H9 (cell line): ENCODE measurements around the gene RNF145. TPM values are rescaled to one million over a fixed set of nuclear protein-coding genes. Genes with fewer than 3 reads are reported as not detected.

Source experiments
- DNase-seq: peaks from one replicate; pipeline ENCODE4 v3.0.0-alpha.2; 2017
- H2AFZ ChIP-seq: one replicate; pipeline ENCODE4 v1.6.1; 2013; ENCODE audit warnings: mild to moderate bottlenecking, low read length, control low read depth, moderate library complexity
- H2AK5ac ChIP-seq: 2 replicates; pipeline ENCODE4 v1.6.1; 2013; ENCODE audit warnings: low read length, control low read depth, mixed read lengths; ENCODE audit not compliant: insufficient read length
- H2BK120ac ChIP-seq: one replicate; pipeline ENCODE4 v1.6.1; 2013; ENCODE audit warnings: low read depth, mild to moderate bottlenecking, low read length, control low read depth, inconsistent platforms; ENCODE audit not compliant: poor library complexity, severe bottlenecking
- H2BK12ac ChIP-seq: 2 replicates; pipeline ENCODE4 v1.6.1; 2013; ENCODE audit warnings: low read length, control low read depth, mixed read lengths, low read depth; ENCODE audit not compliant: insufficient read length
- H2BK15ac ChIP-seq: 2 replicates; pipeline ENCODE4 v1.6.1; 2013; ENCODE audit warnings: low read depth, low read length, control low read depth
- H2BK20ac ChIP-seq: one replicate; pipeline ENCODE4 v1.6.1; 2013; ENCODE audit warnings: low read depth, mild to moderate bottlenecking, low read length, control low read depth, inconsistent platforms; ENCODE audit not compliant: poor library complexity, severe bottlenecking
- H2BK5ac ChIP-seq: 2 replicates; pipeline ENCODE4 v1.6.1; 2013; ENCODE audit warnings: low read length, control low read depth, mixed read lengths; ENCODE audit not compliant: insufficient read length
- H3K14ac ChIP-seq: 2 replicates; pipeline ENCODE4 v1.6.1; 2013; ENCODE audit warnings: low read length, control low read depth; ENCODE audit not compliant: insufficient read depth
- H3K18ac ChIP-seq: 2 replicates; pipeline ENCODE4 v1.6.1; 2013; ENCODE audit warnings: low read depth, mild to moderate bottlenecking, mixed read lengths, low read length, control low read depth; ENCODE audit not compliant: insufficient read length
- H3K23ac ChIP-seq: 2 replicates; pipeline ENCODE4 v1.6.1; 2013; ENCODE audit warnings: low read length, control low read depth, mixed read lengths, low read depth; ENCODE audit not compliant: insufficient read length
- H3K23me2 ChIP-seq: 2 replicates; pipeline ENCODE4 v1.6.1; 2013; ENCODE audit warnings: low read depth, mild to moderate bottlenecking, mixed read lengths, low read length, control low read depth; ENCODE audit not compliant: insufficient read length, poor library complexity, severe bottlenecking
- H3K27ac ChIP-seq: 2 replicates; pipeline ENCODE4 v1.5.1; 2013; ENCODE audit warnings: low read length, control low read depth, mixed read lengths, low read depth; ENCODE audit not compliant: insufficient read length
- H3K27me3 ChIP-seq: 2 replicates; pipeline ENCODE4 v1.6.1; 2013; ENCODE audit warnings: low read length, control low read depth, inconsistent platforms; ENCODE audit not compliant: insufficient read depth
- H3K4ac ChIP-seq: 2 replicates; pipeline ENCODE4 v1.6.1; 2013; ENCODE audit warnings: low read depth, mild to moderate bottlenecking, control low read depth, inconsistent platforms, low read length, moderate library complexity
- H3K4me1 ChIP-seq: 2 replicates; pipeline ENCODE4 v1.6.1; 2013; ENCODE audit warnings: low read length, control low read depth, inconsistent platforms; ENCODE audit not compliant: insufficient read depth
- H3K4me2 ChIP-seq: 2 replicates; pipeline ENCODE4 v1.6.1; 2013; ENCODE audit warnings: low read length, control low read depth, mixed read lengths; ENCODE audit not compliant: insufficient read length, insufficient read depth
- H3K56ac ChIP-seq: 2 replicates; pipeline ENCODE4 v1.6.1; 2013; ENCODE audit warnings: low read depth, mild to moderate bottlenecking, mixed read lengths, low read length, control low read depth; ENCODE audit not compliant: insufficient read length
- H3K79me1 ChIP-seq: 2 replicates; pipeline ENCODE4 v1.6.1; 2013; ENCODE audit warnings: low read depth, mild to moderate bottlenecking, moderate library complexity, low read length, control low read depth, inconsistent platforms; ENCODE audit not compliant: insufficient read depth, poor library complexity, severe bottlenecking
- H3K79me2 ChIP-seq: 2 replicates; pipeline ENCODE4 v1.6.1; 2013; ENCODE audit warnings: low read length, control low read depth, inconsistent platforms; ENCODE audit not compliant: insufficient read depth
- H3K9ac ChIP-seq: 2 replicates; pipeline ENCODE4 v1.6.1; 2013; ENCODE audit warnings: low read length, control low read depth, mixed read lengths; ENCODE audit not compliant: insufficient read length; ENCODE audit errors: extremely low read depth
- H3K9me3 ChIP-seq: one replicate; pipeline ENCODE4 v1.6.1; 2013; ENCODE audit warnings: low read depth, low read length, inconsistent platforms; ENCODE audit not compliant: control insufficient read depth
- H3T11ph ChIP-seq: one replicate; pipeline ENCODE4 v1.6.1; 2013; ENCODE audit warnings: mild to moderate bottlenecking, low read length, control low read depth, inconsistent platforms
- H4K20me1 ChIP-seq: one replicate; pipeline ENCODE4 v1.6.1; 2013; ENCODE audit not compliant: control insufficient read depth, insufficient read length, insufficient read depth
- H4K5ac ChIP-seq: 2 replicates; pipeline ENCODE4 v1.6.1; 2013; ENCODE audit warnings: low read depth, mild to moderate bottlenecking, mixed read lengths, low read length, control low read depth; ENCODE audit not compliant: insufficient read length
- H4K8ac ChIP-seq: replicated peaks from 2 replicates; pipeline ENCODE4 v1.6.1; 2013; ENCODE audit warnings: low read length, control low read depth, mixed read lengths, low read depth; ENCODE audit not compliant: insufficient read length
- H4K91ac ChIP-seq: 2 replicates; pipeline ENCODE4 v1.6.1; 2013; ENCODE audit warnings: low read depth, mild to moderate bottlenecking, moderate library complexity, mixed read lengths, low read length, control low read depth; ENCODE audit not compliant: insufficient read length
- H3K27ac Mint-ChIP-seq, 3 experiments: 2 replicates in 2 of 3; 3 replicates in 1 of 3; pipeline ENCODE4 v1.8.0; 2020 to 2021; ENCODE audit warnings: mixed read lengths in 3 of 3, mild to moderate bottlenecking in 1 of 3, moderate library complexity in 1 of 3
- H3K27me3 Mint-ChIP-seq: 2 replicates; pipeline ENCODE4 v1.8.0; 2021; ENCODE audit warnings: low read depth, mild to moderate bottlenecking, moderate library complexity, mixed read lengths
- H3K36me3 Mint-ChIP-seq, 3 experiments: 2 replicates in 2 of 3; 3 replicates in 1 of 3; pipeline ENCODE4 v1.8.0; 2020 to 2021; ENCODE audit warnings: low read depth in 3 of 3, mixed read lengths in 3 of 3; ENCODE audit not compliant: insufficient read depth in 1 of 3
- H3K4me1 Mint-ChIP-seq, 2 experiments: 2 replicates each; pipeline ENCODE4 v1.8.0; 2020; ENCODE audit warnings: mixed read lengths in 2 of 2
- H3K4me3 Mint-ChIP-seq, 2 experiments: 2 replicates in 1 of 2; 3 replicates in 1 of 2; pipeline ENCODE4 v1.8.0; 2020 to 2021; ENCODE audit warnings: mild to moderate bottlenecking in 2 of 2, mixed read lengths in 2 of 2, moderate library complexity in 1 of 2
- H3K9me3 Mint-ChIP-seq, 2 experiments: 2 replicates in 1 of 2; 3 replicates in 1 of 2; pipeline ENCODE4 v1.8.0; 2020; ENCODE audit warnings: mild to moderate bottlenecking in 2 of 2, mixed read lengths in 2 of 2, moderate library complexity in 1 of 2
- total RNA-seq: library from RNA; stranded (reverse); gene quantifications from 2 replicates; pipeline ENCODE4 v1.2.1, GENCODE V29; 2021
- TF ChIP-seq, protein P1 (sequence below): fragments of 200-600 bp; sonication (generic); conservative IDR thresholded peaks from 3 replicates; pipeline ENCODE4 v1.8.0; 2021; ENCODE audit warnings: antibody characterized with exemption, mild to moderate bottlenecking

Gene RNF145
- total RNA-seq, 1 experiment from 2014 or later: 59.1 TPM

DNA sequence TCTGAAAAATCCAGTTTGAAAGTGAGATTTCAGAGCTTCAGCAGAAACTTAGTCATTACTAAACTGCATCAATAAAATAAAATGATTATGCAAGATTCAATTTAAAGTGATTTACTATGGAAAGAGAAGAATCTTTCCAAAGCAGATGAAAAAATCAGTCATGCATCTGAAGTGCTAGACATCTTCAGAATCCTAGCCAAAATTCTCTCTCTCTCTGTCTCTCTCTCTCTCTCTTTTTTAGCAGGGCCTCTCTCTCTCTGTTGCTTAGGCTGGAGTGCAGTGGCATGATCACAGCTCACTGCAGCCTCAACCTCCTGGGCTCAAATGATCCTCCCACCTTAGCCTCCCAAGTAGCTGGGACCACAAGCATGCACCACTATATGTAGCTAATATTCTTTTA lies 35.5 kb upstream of the RNF145 start:
- Histone ChIP-seq H3K27me3 (no peaks in the 10 kb centered on the region), H2BK5ac (no peak overlapping the region), H2BK20ac (no peak overlapping the region), H3K23me2 (no peaks in the 10 kb centered on the region), H3K79me1 (no peaks in the 10 kb centered on the region), H4K91ac (no peak overlapping the region), H3K4ac (no peak overlapping the region), H4K8ac (no peak overlapping the region), H3K4me1 (no peaks in the 10 kb centered on the region), H4K5ac (no peak overlapping the region), H3K27ac (no peak overlapping the region), H2BK12ac (no peak overlapping the region), H3K9ac (no peak overlapping the region), H4K20me1 (no peaks in the 10 kb centered on the region), H3K56ac (no peak overlapping the region), H2BK120ac (no peak overlapping the region), H3K4me2 (no peak overlapping the region), H2BK15ac (no peak overlapping the region), H3K14ac (no peak overlapping the region), H2AFZ (no peak overlapping the region), H2AK5ac (no peak overlapping the region), H3K18ac (no peak overlapping the region), H3K23ac (no peak overlapping the region), H3K79me2 (no peaks in the 10 kb centered on the region), H3K9me3 (no peaks in the 10 kb centered on the region), H3T11ph (no peak overlapping the region)
- no peak for DNase-seq
- Mint-ChIP-seq H3K27me3 (peaks cover 36% of the 10 kb centered on the region), H3K4me3 (no peak overlapping the region), H3K9me3 (no peaks in the 10 kb centered on the region), H3K27ac (peak overlapping the region in 1 of 3 experiments; percentile 73; a peak in 1 of 7 replicates), H3K36me3 (no peaks in the 10 kb centered on the region), H3K4me1 (no peaks in the 10 kb centered on the region)
- TF ChIP-seq, protein P1, sequence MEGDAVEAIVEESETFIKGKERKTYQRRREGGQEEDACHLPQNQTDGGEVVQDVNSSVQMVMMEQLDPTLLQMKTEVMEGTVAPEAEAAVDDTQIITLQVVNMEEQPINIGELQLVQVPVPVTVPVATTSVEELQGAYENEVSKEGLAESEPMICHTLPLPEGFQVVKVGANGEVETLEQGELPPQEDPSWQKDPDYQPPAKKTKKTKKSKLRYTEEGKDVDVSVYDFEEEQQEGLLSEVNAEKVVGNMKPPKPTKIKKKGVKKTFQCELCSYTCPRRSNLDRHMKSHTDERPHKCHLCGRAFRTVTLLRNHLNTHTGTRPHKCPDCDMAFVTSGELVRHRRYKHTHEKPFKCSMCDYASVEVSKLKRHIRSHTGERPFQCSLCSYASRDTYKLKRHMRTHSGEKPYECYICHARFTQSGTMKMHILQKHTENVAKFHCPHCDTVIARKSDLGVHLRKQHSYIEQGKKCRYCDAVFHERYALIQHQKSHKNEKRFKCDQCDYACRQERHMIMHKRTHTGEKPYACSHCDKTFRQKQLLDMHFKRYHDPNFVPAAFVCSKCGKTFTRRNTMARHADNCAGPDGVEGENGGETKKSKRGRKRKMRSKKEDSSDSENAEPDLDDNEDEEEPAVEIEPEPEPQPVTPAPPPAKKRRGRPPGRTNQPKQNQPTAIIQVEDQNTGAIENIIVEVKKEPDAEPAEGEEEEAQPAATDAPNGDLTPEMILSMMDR: no peak
